Kidney tubule cell (primary cell): ENCODE data around the gene CLN3.
"Not testable (repeated sequence)": the region's sequence is repeated elsewhere in the genome, so short reads cannot be mapped to it uniquely, and the experiment has no call there.

Experiments used
- DNase-seq: peaks from one replicate; pipeline ENCODE4 v3.0.0-alpha.2; 2018; ENCODE audit warnings: low spot score

Gene CLN3

GRCh38 chr16:28494121-28494851 is 2.4 kb upstream of the CLN3 start, which contains the start of gene APOBR:
Gene APOBR, plus strand, starts transcription at chr16:28494643. Its CDS starts 39 bp downstream, at chr16:28494682.
- no peak for DNase-seq

GRCh38 chr16:28492511-28492910 is 637 bp upstream of the CLN3 start:
- no peak for DNase-seq

- peak; percentile 18 for DNase-seq
These were observed 474 bp downstream of the CLN3 start for GRCh38 chr16:28491230-28491969.

- no peak for DNase-seq
These were observed 5.6 kb downstream of the CLN3 start for GRCh38 chr16:28486266-28486665.

GRCh38 chr16:28483361-28483760 is 8.5 kb downstream of the CLN3 start:
- DNase-seq: not testable (repeated sequence)

GRCh38 chr16:28482026-28482425 is 9.8 kb downstream of the CLN3 start:
- DNase-seq: no peak

GRCh38 chr16:28478506-28479180 is 13.2 kb downstream of the CLN3 start:
- no peak for DNase-seq

GRCh38 chr16:28477311-28477920 is 14.5 kb downstream of the CLN3 start:
- no peak for DNase-seq

GRCh38 chr16:28475221-28475620 is 16.7 kb downstream of the CLN3 start:
- no peak for DNase-seq

- DNase-seq: no peak
These were observed 18.1 kb downstream of the CLN3 start for GRCh38 chr16:28473714-28474265.

GRCh38 chr16:28447081-28447480 is 44.8 kb downstream of the CLN3 start:
- DNase-seq: not testable (repeated sequence)

GRCh38 chr16:28446388-28446787 is 45.5 kb downstream of the CLN3 start:
- not testable (repeated sequence) for DNase-seq

GRCh38 chr16:28443943-28444342 is 47.9 kb downstream of the CLN3 start:
- DNase-seq: not testable (repeated sequence)

- not testable (repeated sequence) for DNase-seq
These were observed 53.0 kb downstream of the CLN3 start for GRCh38 chr16:28438899-28439298.

GRCh38 chr16:28435340-28435739 is 56.5 kb downstream of the CLN3 start:
- DNase-seq: not testable (repeated sequence)
